GM12878 (cell line): Measurements from ENCODE around the gene SWSAP1. TPM values are rescaled to one million over a fixed set of nuclear protein-coding genes. Genes with fewer than 3 reads are reported as not detected.

Source experiments
- ATAC-seq: fragments of 200-7000 bp; cut with Tn5 transposase; 3 replicates; pipeline ENCODE4 v1.9.1; 2020; ENCODE audit warnings: mild to moderate bottlenecking, moderate library complexity
- BruUV-seq: library from RNA; stranded (reverse); fragments of 400-500 nt; replicated peaks from 2 replicates; lab custom pipeline; 2021; lab: Mats Ljungman, UMichigan
- CTCF ChIA-PET: fragments of 300-600 bp; sonication (Branson Sonifier 250); formaldehyde crosslinking; extraction: SDS; loops from one replicate; lab custom pipeline; 2021; ENCODE audit warnings: inconsistent platforms; lab: Yijun Ruan, JAX
- POLR2A ChIA-PET: fragments of 350-600 bp; formaldehyde crosslinking; extraction: SDS; loops from one replicate; lab custom pipeline; 2021; ENCODE audit warnings: inconsistent platforms; lab: Charles Lee
- RAD21 ChIA-PET: fragments of 300-600 bp; sonication (Branson Sonifier 250); formaldehyde crosslinking; loops from one replicate; lab custom pipeline; 2023; ENCODE audit warnings: antibody characterized with exemption; ENCODE audit not compliant: unreplicated experiment; lab: Charles Lee
- SMC1A ChIA-PET: fragments of 300-600 bp; sonication (Branson Sonifier 250); formaldehyde crosslinking; loops from one replicate; lab custom pipeline; 2023; ENCODE audit not compliant: unreplicated experiment, uncharacterized antibody; lab: Charles Lee
- DNase-seq: peaks from one replicate; pipeline ENCODE4 v3.0.0-alpha.2; 2011; ENCODE audit warnings: low read depth, low spot score
- FAIRE-seq: peaks from 3 replicates; lab custom pipeline; 2011; peaks lifted over from hg19 to GRCh38; lab: Jason Lieb, UNC
- H2AFZ ChIP-seq: 2 replicates; pipeline ENCODE4 v1.6.0; 2011; ENCODE audit warnings: low read depth, low read length, control low read depth; ENCODE audit not compliant: control insufficient read depth
- H3K27ac ChIP-seq: 2 replicates; pipeline ENCODE4 v1.5.1; 2011; ENCODE audit warnings: control low read depth; ENCODE audit not compliant: control insufficient read depth, insufficient read depth
- H3K27me3 ChIP-seq, 2 experiments: replicated peaks in 1 of 2; 2 replicates each; pipeline versions ENCODE4 v1.6.0 to v1.6.1; 2011; ENCODE audit warnings: low read length in 1 of 2; ENCODE audit not compliant: control insufficient read depth in 2 of 2, insufficient read depth in 2 of 2
- H3K36me3 ChIP-seq, 2 experiments: 2 replicates each; pipeline ENCODE4 v1.5.1; 2011; ENCODE audit warnings: low read length in 1 of 2; ENCODE audit not compliant: control insufficient read depth in 2 of 2, insufficient read depth in 2 of 2
- H3K4me1 ChIP-seq: 2 replicates; pipeline ENCODE4 v1.6.1; 2011; ENCODE audit warnings: mild to moderate bottlenecking, low read length, moderate library complexity, mixed read lengths; ENCODE audit not compliant: control insufficient read depth, insufficient read depth
- H3K4me2 ChIP-seq: 2 replicates; pipeline ENCODE4 v1.6.0; 2011; ENCODE audit warnings: control low read depth; ENCODE audit not compliant: control insufficient read depth, insufficient read depth
- H3K4me3 ChIP-seq: fragments of 200-600 bp; sonication (generic); 2 replicates; pipeline ENCODE4 v1.5.1; 2016
- H3K79me2 ChIP-seq: 2 replicates; pipeline ENCODE4 v1.6.0; 2011; ENCODE audit warnings: low read length; ENCODE audit not compliant: control insufficient read depth, insufficient read depth
- H3K9ac ChIP-seq: 2 replicates; pipeline ENCODE4 v1.8.0; 2011; ENCODE audit warnings: low read length, control low read depth, mixed read lengths; ENCODE audit not compliant: control insufficient read depth, insufficient read depth
- H3K9me3 ChIP-seq: replicated peaks from 3 replicates; pipeline ENCODE4 v1.5.1; 2011; ENCODE audit warnings: mild to moderate bottlenecking, low read length; ENCODE audit not compliant: control insufficient read depth, insufficient read depth
- H4K20me1 ChIP-seq: 2 replicates; pipeline ENCODE4 v1.6.0; 2011; ENCODE audit not compliant: control insufficient read depth, insufficient read depth
- POU2F2 ChIP-seq: IDR thresholded peaks from 3 replicates; pipeline ENCODE4 v1.6.1; 2011; ENCODE audit warnings: low read depth, mild to moderate bottlenecking, low read length, borderline replicate concordance
- RCOR1 ChIP-seq: conservative IDR thresholded peaks from 2 replicates; pipeline ENCODE4 v1.6.1; 2012; ENCODE audit warnings: low read depth, low read length, improper control_type of control experiment
- SUPT20H ChIP-seq: IDR thresholded peaks from 2 replicates; pipeline ENCODE4 v1.6.1; 2011; ENCODE audit warnings: low read depth, mild to moderate bottlenecking, low read length, moderate library complexity, borderline replicate concordance; ENCODE audit not compliant: control insufficient read depth
- YBX1 ChIP-seq: fragments of 450-650 bp; IDR thresholded peaks from 2 replicates; pipeline ENCODE4 v1.6.1; 2016; ENCODE audit warnings: antibody characterized with exemption
- ZNF217 ChIP-seq: fragments of 450-650 bp; IDR thresholded peaks from 2 replicates; pipeline ENCODE4 v1.6.1; 2017; ENCODE audit warnings: antibody characterized with exemption, mild to moderate bottlenecking
- ZSCAN29 ChIP-seq: fragments of 450-650 bp; IDR thresholded peaks from 2 replicates; pipeline ENCODE4 v1.6.1; 2017; ENCODE audit warnings: mild to moderate bottlenecking, moderate library complexity
- WGBS: methylation state at CpG from one replicate; pipeline ENCODE4 v1.1.6; 2016; ENCODE audit warnings: low lambda C conversion rate; ENCODE audit not compliant: insufficient replicate concordance, insufficient coverage; ENCODE audit errors: missing lambda C conversion rate; 5-methylcytosine and 5-hydroxymethylcytosine counted together
- in situ Hi-C: fragments of 300-500 bp; cut with MboI; formaldehyde crosslinking; loops from 9 replicates; pipeline ENCODE4 v1.14.3; 2018; ENCODE audit warnings: mixed read lengths
- intact Hi-C: fragments of 100-400 bp; cut with micrococcal nuclease; formaldehyde crosslinking; loops from one replicate; pipeline ENCODE4 v1.14.2; 2022; ENCODE audit not compliant: unreplicated experiment
- polyA plus RNA-seq, 11 experiments: library from polyadenylated mRNA; depleted of rRNA in 4 of 11; unstranded in 6 of 11; stranded (reverse) in 5 of 11; fragments of >200 nt; fragmentation: Nextera tagmentation in 4 of 11; fragmentation: Illumina TruSeq in 1 of 11; extraction: Ambion mirVana in 4 of 11; extraction: Trizol in 1 of 11; gene quantifications; 1 replicate in 1 of 11; 2 replicates in 10 of 11; pipeline versions ENCODE4 v1.2.1 to v1.2.3, GENCODE V29; 2011 to 2016; ENCODE audit warnings: inconsistent platforms in 2 of 11, missing spikeins in 2 of 11, low read depth in 1 of 11
- total RNA-seq, 4 experiments: library from RNA; depleted of rRNA in 3 of 4; stranded (reverse); fragments of >200 nt in 3 of 4; fragmentation: Illumina TruSeq in 1 of 4; extraction: Trizol in 1 of 4; gene quantifications; 2 replicates each; pipeline versions ENCODE4 v1.2.1 to v1.2.3, GENCODE V29; 2013 to 2021
- TF ChIP-seq, protein P1 (sequence below): fragments of 450-650 bp; IDR thresholded peaks from 2 replicates; pipeline ENCODE4 v1.6.1; 2016; ENCODE audit warnings: mild to moderate bottlenecking

The SWSAP1 gene
- total and polyA plus RNA-seq, 10 of the 15 experiments (the other 5 are each of a cell fraction or from before 2014, with no cell fraction given): 0.18 to 6.5 (median 2.4) TPM

DNA sequence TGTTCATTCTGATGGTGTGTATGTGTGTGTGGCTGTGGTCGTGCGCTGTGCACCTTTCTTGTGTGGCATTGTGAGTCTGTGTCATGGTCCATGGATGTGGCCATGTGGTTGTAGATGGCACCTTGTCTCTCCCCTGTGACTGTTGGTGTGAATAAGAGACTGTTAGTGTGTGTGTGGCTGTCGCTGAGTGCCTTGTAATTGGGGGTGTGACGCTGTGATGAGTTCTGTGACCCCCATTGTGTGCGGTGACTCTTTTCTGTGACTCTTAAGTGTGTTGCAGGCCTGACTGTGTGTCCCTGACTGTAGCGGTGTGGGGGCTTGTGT lies 18.4 kb upstream of the SWSAP1 start:
- SMC1A ChIA-PET: no interaction called here
- in situ Hi-C loops (no loop called here), intact Hi-C loops (no loop called here)
- 86% methylated on average over 6 of the region's 6 CpGs for WGBS
- H3K4me3 ChIP-seq: no peak overlapping the region
- TF ChIP-seq ZSCAN29: no peak
- 0 out of 3 replicates have a peak, but pooled peaks have one; percentile 29 for TF ChIP-seq POU2F2
- CTCF ChIA-PET: no interaction called here
- H3K79me2 ChIP-seq: no peaks in the 10 kb centered on the region
- no peaks in the 10 kb centered on the region for H3K27me3 ChIP-seq
- POLR2A ChIA-PET: no interaction called here
- RAD21 ChIA-PET: no interaction called here
- no peak for FAIRE-seq
- no peaks in the 10 kb centered on the region for H4K20me1 ChIP-seq
- no peaks in the 10 kb centered on the region for H3K9me3 ChIP-seq
- no peak for ATAC-seq
- H3K4me2 ChIP-seq: peak overlapping the region; percentile 54
- DNase-seq: no peak
- peaks cover 4% of the 10 kb centered on the region; the same call in 1 of the 2 replicates for H3K4me1 ChIP-seq
- no peak overlapping the region for H3K9ac ChIP-seq
- H2AFZ ChIP-seq: no peak overlapping the region
- H3K36me3 ChIP-seq: no peaks in the 10 kb centered on the region
- BruUV-seq: no TSS peak
- no peak overlapping the region for H3K27ac ChIP-seq

DNA sequence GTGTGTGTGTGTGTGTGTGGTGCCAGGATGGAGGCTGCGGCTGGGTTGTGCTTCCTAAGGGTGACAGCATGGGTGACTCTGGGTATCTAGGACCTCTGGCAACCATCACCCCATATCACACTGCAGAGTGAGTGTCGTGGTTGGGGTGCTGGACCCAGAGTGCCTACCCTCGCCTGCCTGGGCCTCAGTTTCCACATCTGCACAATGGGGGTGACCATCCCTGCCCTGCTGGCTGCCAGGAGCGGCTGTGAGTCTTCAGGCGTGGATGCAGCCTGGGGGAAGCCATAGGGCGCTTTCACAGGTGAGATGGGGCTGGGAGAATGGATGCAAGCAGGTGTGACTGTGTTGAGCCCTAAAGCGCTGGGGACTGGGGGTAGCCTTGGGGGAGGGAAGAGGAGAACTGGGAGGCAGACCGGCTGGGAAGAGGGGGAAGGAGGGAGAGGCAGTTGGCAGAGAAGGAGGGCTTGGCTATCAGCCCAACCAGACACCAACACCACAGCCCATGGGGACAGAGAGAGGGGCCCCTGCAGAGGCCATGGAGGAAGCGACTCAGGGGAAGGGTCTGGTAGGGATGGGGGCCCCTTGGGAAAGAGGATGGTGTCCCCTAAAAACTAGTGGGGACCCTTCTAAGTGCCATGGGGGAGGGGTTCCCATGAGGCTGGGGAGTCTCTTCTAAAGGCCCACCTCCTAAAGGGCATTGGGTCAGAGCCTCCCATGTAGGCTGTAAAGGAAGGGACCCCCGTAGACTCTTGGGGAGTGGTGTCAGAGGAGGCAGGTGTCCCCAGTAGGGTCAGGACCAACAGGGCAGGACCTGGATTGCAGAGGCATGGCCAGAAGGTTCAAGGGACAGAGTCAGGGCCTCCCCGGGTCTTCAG lies 17.6 kb upstream of the SWSAP1 start:
- BruUV-seq: no TSS peak
- TF ChIP-seq, protein P1, sequence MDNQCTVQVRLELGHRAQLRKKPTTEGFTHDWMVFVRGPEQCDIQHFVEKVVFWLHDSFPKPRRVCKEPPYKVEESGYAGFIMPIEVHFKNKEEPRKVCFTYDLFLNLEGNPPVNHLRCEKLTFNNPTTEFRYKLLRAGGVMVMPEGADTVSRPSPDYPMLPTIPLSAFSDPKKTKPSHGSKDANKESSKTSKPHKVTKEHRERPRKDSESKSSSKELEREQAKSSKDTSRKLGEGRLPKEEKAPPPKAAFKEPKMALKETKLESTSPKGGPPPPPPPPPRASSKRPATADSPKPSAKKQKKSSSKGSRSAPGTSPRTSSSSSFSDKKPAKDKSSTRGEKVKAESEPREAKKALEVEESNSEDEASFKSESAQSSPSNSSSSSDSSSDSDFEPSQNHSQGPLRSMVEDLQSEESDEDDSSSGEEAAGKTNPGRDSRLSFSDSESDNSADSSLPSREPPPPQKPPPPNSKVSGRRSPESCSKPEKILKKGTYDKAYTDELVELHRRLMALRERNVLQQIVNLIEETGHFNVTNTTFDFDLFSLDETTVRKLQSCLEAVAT: no peak
- TF ChIP-seq RCOR1 (no peak), SUPT20H (no peak), ZNF217 (no peak), YBX1 (no peak)
- TF ChIP-seq, all 136 proteins: peak for 0
- CTCF ChIA-PET: interaction anchor here (1.7 kb wide), 1 partner anchor 11 kb away, joined by 4 read pairs; the partner anchor contains the start of genes CCDC159 and TMEM205
- in situ Hi-C loops: no loop called here
- Histone ChIP-seq H2AFZ (no peak overlapping the region), H3K27ac (no peak overlapping the region), H4K20me1 (no peaks in the 10 kb centered on the region), H3K4me1 (peaks cover 4% of the 10 kb centered on the region; the same call in 1 of the 2 replicates), H3K79me2 (no peaks in the 10 kb centered on the region), H3K36me3 (no peaks in the 10 kb centered on the region), H3K27me3 (no peaks in the 10 kb centered on the region), H3K4me3 (no peak overlapping the region), H3K4me2 (no peak overlapping the region), H3K9me3 (no peaks in the 10 kb centered on the region), H3K9ac (no peak overlapping the region)
- POLR2A ChIA-PET: no interaction called here
- ATAC-seq: no peak
- intact Hi-C loops: no loop called here
- SMC1A ChIA-PET: no interaction called here
- 61% methylated on average over 10 of the region's 11 CpGs for WGBS
- no peak for DNase-seq
- no peak for FAIRE-seq
- RAD21 ChIA-PET: no interaction called here
